Right atrium auricular region (tissue), 2 donors: ENCODE results near the gene C8G. TPM values are rescaled to one million over a fixed set of nuclear protein-coding genes. Genes with fewer than 3 reads are reported as not detected.

Experiments
- DNase-seq: peaks from one replicate; pipeline ENCODE4 v3.0.0-alpha.2; 2019; ENCODE audit warnings: low spot score
- H3K27ac ChIP-seq, 2 donors: fragments of 200-600 bp; sonication (generic); 1 replicate in 1 of 2; 2 replicates in 1 of 2; pipeline ENCODE4 v1.5.1; 2016 to 2019
- H3K27me3 ChIP-seq, 2 donors: fragments of 200-600 bp; sonication (generic); one replicate each; pipeline versions ENCODE4 v1.5.1 to v1.6.0; 2017 to 2019
- H3K36me3 ChIP-seq: fragments of 200-600 bp; sonication (generic); one replicate; pipeline ENCODE4 v1.5.1; 2016
- H3K4me1 ChIP-seq, 2 donors: fragments of 200-600 bp; sonication (generic); one replicate each; pipeline versions ENCODE4 v1.5.1 to v1.6.0; 2017 to 2019
- H3K4me3 ChIP-seq, 2 donors: fragments of 200-600 bp; sonication (generic); 1 replicate in 1 of 2; 2 replicates in 1 of 2; pipeline ENCODE4 v1.5.1; 2017 to 2019; ENCODE audit warnings: mild to moderate bottlenecking in 1 of 2, moderate library complexity in 1 of 2
- H3K9me3 ChIP-seq, 2 donors: fragments of 200-600 bp; sonication (generic); one replicate each; pipeline ENCODE4 v1.5.1; 2019
- CTCF ChIP-seq, 2 donors: fragments of 200-600 bp; sonication (generic); IDR thresholded peaks; one replicate each; pipeline ENCODE4 v1.5.1; 2019; ENCODE audit warnings: antibody characterized with exemption in 2 of 2
- total RNA-seq, 2 donors: library from RNA; depleted of rRNA; stranded (reverse); fragments of >200 nt; gene quantifications; one replicate each; pipeline ENCODE4 v1.1.0, GENCODE V29; 2016

C8G gene
- total RNA-seq, 2 donors from 2014 or later: not detected

DNA sequence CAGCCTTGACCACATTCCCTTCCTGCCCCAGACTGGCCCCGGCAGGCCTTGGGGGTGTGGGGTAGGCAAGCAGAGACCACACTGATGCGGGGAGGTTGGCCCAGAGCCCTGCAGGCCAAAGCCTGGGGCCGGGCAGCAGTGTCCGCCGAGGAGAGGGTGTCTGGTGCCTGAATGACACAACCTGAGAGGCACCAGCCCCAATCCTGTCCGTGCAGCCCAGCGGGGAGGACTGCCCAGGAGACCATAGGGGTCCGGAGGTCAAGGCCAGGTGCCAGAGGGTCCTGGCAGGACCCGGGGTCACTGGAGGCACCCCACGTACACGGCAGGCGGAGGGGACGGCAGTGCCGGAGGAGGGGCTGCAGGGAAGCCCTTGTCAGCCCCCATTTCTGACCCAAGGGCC, 26.7 kb downstream of the C8G start:
- no peak overlapping the region for H3K4me3 ChIP-seq
- peaks cover 0 to 37% of the 10 kb centered on the region in 2 donors for H3K4me1 ChIP-seq
- H3K27me3 ChIP-seq: no peaks in the 10 kb centered on the region
- TF ChIP-seq CTCF (IDR thresholded peaks at IDR 0.05): no peak
- no peaks in the 10 kb centered on the region for H3K9me3 ChIP-seq
- DNase-seq: no peak
- no peak overlapping the region for H3K27ac ChIP-seq
- no peaks in the 10 kb centered on the region for H3K36me3 ChIP-seq

- Histone ChIP-seq H3K9me3 (no peaks in the 10 kb centered on the region), H3K4me3 (no peak overlapping the region), H3K4me1 (peaks cover 0 to 43% of the 10 kb centered on the region in 2 donors), H3K27ac (no peak overlapping the region), H3K36me3 (no peaks in the 10 kb centered on the region), H3K27me3 (no peaks in the 10 kb centered on the region)
- no peak for DNase-seq
- TF ChIP-seq CTCF (IDR thresholded peaks at IDR 0.05): no peak
Measured at GRCh38 chr9:136972335-136972734, 27.3 kb downstream of the C8G start.

DNA sequence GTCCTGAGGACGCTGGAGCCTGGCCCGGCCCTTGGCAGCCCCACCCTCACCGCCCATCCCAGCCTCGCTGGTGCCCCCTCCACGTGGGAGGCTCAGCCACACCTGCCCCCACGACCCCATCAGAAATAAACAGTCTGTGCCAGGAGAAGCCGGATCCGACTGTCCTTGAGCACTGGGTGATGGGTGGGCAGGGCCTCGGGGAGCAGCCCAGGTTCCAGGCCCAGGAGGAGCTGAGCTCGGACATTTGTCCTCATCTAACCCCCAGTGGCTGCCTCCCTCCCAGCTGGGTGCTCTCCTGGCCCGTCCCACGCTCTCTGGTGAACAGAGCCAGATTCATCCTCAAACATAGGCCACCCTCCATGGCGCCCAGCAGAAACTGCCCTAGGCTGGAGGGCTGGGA, 27.7 kb downstream of the C8G start:
- H3K36me3 ChIP-seq: no peaks in the 10 kb centered on the region
- no peak for DNase-seq
- TF ChIP-seq CTCF (IDR thresholded peaks at IDR 0.05): no peak
- no peaks in the 10 kb centered on the region for H3K9me3 ChIP-seq
- H3K27ac ChIP-seq: no peak overlapping the region
- H3K27me3 ChIP-seq: no peaks in the 10 kb centered on the region
- H3K4me3 ChIP-seq: no peak overlapping the region
- H3K4me1 ChIP-seq: peaks cover 0 to 47% of the 10 kb centered on the region in 2 donors

DNA sequence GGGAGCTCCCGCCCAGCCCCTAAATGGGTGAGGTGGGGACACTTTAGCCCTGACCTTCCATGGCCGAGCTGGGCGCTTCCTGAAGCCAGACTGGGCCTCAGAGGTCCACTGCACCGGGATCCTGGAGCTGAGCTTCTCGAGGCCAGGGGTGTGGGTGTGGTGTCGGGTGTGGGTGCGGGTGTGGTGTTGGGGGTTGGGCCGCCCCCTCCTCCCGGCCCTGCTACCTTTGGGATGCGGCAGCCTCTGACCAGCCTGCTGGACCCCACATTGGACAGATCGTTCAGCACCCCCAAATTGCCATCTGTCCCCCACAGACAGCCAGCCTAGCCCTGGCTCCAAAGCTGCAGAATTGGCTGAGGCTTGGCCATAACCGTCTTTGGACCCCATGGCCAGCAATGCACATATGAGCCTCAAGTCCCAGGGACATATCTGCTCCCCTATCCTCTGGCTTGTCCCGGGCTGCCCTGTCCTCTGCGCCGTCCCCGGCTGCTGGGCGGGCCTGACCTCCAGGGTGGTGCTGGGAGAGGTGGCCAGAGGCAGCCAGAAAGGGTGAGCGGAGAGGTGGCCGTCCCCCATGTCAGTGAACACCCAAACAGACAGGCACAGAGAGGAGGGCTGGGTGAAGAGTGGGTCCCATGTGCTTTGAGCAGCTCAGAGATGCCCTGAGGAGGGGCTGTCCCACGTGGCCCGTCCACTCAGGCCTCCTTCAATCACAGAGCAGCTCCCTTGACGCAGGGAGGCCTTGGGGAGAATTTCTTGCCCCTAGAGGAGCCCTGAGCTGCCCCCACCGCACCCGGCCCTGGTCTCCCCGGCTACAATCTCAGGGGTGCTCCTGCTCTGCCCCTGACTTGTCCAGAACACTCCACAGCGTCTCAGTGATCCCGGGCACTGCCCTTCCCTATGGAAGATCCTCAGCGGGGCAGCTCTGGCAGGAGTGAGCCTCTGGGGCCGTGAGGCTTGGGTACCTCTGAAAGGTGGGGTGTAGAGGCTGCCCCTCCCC, 28.9 kb downstream of the C8G start:
- no peaks in the 10 kb centered on the region for H3K36me3 ChIP-seq
- no peaks in the 10 kb centered on the region for H3K27me3 ChIP-seq
- H3K4me3 ChIP-seq: no peak overlapping the region
- no peak for DNase-seq
- H3K4me1 ChIP-seq: peaks cover 0 to 54% of the 10 kb centered on the region in 2 donors
- H3K27ac ChIP-seq: no peak overlapping the region
- no peak for TF ChIP-seq CTCF (IDR thresholded peaks at IDR 0.05)
- no peaks in the 10 kb centered on the region for H3K9me3 ChIP-seq

- no peak overlapping the region for H3K4me3 ChIP-seq
- H3K4me1 ChIP-seq: peaks cover 0 to 65% of the 10 kb centered on the region in 2 donors
Measured at GRCh38 chr9:136974817-136975535, 29.9 kb downstream of the C8G start.

More at GRCh38 chr9:136974817-136975535, 29.9 kb downstream of the C8G start:
- no peak for DNase-seq
- Histone ChIP-seq H3K27me3 (no peaks in the 10 kb centered on the region), H3K9me3 (no peaks in the 10 kb centered on the region), H3K27ac (peak overlapping the region; percentile 87 to 93), H3K36me3 (no peaks in the 10 kb centered on the region)
- no peak for TF ChIP-seq CTCF (IDR thresholded peaks at IDR 0.05)
